ENCODE measurements around the gene PLXNB3.
A peak's percentile ranks its signal among the peaks of the same experiment; 100 is the strongest.

The PLXNB3 gene

DNA sequence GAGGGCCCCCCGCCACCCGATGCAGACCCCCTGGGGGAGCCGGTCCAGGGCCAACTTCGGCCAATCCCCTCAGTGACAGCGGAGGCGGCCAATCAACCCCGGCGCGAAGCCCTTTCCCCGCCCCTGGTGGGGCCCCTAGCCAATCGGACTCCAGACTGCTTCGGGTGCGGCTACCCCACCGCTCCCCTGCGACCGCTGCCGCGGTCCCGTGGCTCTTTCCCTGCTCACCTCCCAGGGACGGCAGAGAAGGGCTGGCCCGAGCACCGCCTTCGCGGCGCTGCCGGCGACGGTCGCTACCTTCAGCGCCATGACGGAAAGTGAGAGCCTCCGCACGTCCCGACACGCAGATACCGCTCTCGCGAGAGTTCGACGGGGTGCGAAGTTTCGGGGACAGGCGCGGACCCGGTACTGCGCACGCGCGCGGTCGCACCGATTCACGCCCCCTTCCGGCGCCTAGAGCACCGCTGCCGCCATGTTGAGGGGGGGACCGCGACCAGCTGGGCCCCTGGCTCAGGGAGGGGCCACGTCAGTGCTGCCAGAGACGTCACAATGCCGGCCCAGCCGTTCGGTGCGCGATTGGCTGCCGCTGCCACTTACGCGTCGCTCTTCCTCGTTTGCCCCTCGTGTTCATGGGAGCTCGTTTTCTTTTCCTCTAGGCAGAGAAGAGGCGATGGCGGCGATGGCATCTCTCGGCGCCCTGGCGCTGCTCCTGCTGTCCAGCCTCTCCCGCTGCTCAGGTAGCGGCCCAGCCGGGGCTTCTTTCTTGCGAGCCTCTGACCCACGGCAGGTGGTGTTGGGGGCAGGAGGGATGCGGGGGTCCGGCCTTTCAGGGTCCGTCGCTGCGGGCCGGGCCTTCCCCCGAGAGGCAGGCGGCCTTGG is 30.2 kb downstream of the PLXNB3 start, which contains the start of the genes IDH3G and SSR4 (continued):
- TF ChIP-seq, protein P1, sequence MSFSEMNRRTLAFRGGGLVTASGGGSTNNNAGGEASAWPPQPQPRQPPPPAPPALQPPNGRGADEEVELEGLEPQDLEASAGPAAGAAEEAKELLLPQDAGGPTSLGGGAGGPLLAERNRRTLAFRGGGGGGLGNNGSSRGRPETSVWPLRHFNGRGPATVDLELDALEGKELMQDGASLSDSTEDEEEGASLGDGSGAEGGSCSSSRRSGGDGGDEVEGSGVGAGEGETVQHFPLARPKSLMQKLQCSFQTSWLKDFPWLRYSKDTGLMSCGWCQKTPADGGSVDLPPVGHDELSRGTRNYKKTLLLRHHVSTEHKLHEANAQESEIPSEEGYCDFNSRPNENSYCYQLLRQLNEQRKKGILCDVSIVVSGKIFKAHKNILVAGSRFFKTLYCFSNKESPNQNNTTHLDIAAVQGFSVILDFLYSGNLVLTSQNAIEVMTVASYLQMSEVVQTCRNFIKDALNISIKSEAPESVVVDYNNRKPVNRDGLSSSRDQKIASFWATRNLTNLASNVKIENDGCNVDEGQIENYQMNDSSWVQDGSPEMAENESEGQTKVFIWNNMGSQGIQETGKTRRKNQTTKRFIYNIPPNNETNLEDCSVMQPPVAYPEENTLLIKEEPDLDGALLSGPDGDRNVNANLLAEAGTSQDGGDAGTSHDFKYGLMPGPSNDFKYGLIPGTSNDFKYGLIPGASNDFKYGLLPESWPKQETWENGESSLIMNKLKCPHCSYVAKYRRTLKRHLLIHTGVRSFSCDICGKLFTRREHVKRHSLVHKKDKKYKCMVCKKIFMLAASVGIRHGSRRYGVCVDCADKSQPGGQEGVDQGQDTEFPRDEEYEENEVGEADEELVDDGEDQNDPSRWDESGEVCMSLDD (tag by site-specific recombination; IDR thresholded peaks at IDR 0.05) = peak; percentile 65; the same call in 1 of the 2 replicates
- TF ChIP-seq, protein P2, sequence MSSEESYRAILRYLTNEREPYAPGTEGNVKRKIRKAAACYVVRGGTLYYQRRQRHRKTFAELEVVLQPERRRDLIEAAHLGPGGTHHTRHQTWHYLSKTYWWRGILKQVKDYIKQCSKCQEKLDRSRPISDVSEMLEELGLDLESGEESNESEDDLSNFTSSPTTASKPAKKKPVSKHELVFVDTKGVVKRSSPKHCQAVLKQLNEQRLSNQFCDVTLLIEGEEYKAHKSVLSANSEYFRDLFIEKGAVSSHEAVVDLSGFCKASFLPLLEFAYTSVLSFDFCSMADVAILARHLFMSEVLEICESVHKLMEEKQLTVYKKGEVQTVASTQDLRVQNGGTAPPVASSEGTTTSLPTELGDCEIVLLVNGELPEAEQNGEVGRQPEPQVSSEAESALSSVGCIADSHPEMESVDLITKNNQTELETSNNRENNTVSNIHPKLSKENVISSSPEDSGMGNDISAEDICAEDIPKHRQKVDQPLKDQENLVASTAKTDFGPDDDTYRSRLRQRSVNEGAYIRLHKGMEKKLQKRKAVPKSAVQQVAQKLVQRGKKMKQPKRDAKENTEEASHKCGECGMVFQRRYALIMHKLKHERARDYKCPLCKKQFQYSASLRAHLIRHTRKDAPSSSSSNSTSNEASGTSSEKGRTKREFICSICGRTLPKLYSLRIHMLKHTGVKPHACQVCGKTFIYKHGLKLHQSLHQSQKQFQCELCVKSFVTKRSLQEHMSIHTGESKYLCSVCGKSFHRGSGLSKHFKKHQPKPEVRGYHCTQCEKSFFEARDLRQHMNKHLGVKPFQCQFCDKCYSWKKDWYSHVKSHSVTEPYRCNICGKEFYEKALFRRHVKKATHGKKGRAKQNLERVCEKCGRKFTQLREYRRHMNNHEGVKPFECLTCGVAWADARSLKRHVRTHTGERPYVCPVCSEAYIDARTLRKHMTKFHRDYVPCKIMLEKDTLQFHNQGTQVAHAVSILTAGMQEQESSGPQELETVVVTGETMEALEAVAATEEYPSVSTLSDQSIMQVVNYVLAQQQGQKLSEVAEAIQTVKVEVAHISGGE (tag by site-specific recombination; conservative IDR thresholded peaks at IDR 0.05; ENCODE audit: low read depth) = peak; percentile 31; the same call in 1 of the 2 replicates
- no peak for TF ChIP-seq ZNF175 (tag by site-specific recombination; IDR thresholded peaks at IDR 0.05)
- TF ChIP-seq ZBTB21 (tag by site-specific recombination; IDR thresholded peaks at IDR 0.05) = peak; percentile 95
- TF ChIP-seq KLF1 (tag by site-specific recombination; IDR thresholded peaks at IDR 0.05) = peak; percentile 5; the same call in 1 of the 2 replicates
- TF ChIP-seq ZNF433 (tag by site-specific recombination; IDR thresholded peaks at IDR 0.05; ENCODE audit: low read depth) = no peak
- TF ChIP-seq ZNF394 (tag by site-specific recombination; IDR thresholded peaks at IDR 0.05; ENCODE audit: borderline replicate concordance) = peak; percentile 25; the same call in 1 of the 2 replicates
- peak; percentile 30; the same call in 1 of the 2 replicates for TF ChIP-seq TRIM28 (IDR thresholded peaks at IDR 0.05; ENCODE audit: borderline replicate concordance, low read length)
- TF ChIP-seq SP7 (tag by site-specific recombination; IDR thresholded peaks at IDR 0.05) = peak; percentile 32; the same call in 1 of the 2 replicates
- TF ChIP-seq, protein P3, sequence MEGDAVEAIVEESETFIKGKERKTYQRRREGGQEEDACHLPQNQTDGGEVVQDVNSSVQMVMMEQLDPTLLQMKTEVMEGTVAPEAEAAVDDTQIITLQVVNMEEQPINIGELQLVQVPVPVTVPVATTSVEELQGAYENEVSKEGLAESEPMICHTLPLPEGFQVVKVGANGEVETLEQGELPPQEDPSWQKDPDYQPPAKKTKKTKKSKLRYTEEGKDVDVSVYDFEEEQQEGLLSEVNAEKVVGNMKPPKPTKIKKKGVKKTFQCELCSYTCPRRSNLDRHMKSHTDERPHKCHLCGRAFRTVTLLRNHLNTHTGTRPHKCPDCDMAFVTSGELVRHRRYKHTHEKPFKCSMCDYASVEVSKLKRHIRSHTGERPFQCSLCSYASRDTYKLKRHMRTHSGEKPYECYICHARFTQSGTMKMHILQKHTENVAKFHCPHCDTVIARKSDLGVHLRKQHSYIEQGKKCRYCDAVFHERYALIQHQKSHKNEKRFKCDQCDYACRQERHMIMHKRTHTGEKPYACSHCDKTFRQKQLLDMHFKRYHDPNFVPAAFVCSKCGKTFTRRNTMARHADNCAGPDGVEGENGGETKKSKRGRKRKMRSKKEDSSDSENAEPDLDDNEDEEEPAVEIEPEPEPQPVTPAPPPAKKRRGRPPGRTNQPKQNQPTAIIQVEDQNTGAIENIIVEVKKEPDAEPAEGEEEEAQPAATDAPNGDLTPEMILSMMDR (tag by site-specific recombination; IDR thresholded peaks at IDR 0.05) = peak; percentile 91
- TF ChIP-seq WT1 (tag by site-specific recombination; IDR thresholded peaks at IDR 0.05) = no peak
- TF ChIP-seq MEIS1 (CRISPR knock-in tag; IDR thresholded peaks at IDR 0.05; ENCODE audit: borderline replicate concordance) = no peak
- peak; percentile 86 for TF ChIP-seq ZBTB17 (tag by site-specific recombination; IDR thresholded peaks at IDR 0.05)
- TF ChIP-seq, protein P4, sequence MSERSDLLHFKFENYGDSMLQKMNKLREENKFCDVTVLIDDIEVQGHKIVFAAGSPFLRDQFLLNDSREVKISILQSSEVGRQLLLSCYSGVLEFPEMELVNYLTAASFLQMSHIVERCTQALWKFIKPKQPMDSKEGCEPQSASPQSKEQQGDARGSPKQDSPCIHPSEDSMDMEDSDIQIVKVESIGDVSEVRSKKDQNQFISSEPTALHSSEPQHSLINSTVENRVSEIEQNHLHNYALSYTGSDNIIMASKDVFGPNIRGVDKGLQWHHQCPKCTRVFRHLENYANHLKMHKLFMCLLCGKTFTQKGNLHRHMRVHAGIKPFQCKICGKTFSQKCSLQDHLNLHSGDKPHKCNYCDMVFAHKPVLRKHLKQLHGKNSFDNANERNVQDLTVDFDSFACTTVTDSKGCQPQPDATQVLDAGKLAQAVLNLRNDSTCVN (tag by site-specific recombination; optimal IDR thresholded peaks at IDR 0.05) = peak; percentile 95
- TF ChIP-seq ZBTB1 (tag by site-specific recombination; IDR thresholded peaks at IDR 0.05) = no peak
- TF ChIP-seq SETDB1 (IDR thresholded peaks at IDR 0.05; ENCODE audit: insufficient read length, low read length) = no peak
- TF ChIP-seq, protein P5, sequence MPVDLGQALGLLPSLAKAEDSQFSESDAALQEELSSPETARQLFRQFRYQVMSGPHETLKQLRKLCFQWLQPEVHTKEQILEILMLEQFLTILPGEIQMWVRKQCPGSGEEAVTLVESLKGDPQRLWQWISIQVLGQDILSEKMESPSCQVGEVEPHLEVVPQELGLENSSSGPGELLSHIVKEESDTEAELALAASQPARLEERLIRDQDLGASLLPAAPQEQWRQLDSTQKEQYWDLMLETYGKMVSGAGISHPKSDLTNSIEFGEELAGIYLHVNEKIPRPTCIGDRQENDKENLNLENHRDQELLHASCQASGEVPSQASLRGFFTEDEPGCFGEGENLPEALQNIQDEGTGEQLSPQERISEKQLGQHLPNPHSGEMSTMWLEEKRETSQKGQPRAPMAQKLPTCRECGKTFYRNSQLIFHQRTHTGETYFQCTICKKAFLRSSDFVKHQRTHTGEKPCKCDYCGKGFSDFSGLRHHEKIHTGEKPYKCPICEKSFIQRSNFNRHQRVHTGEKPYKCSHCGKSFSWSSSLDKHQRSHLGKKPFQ (tag by site-specific recombination; IDR thresholded peaks at IDR 0.05) = no peak
- TF ChIP-seq ZNF621 (tag by site-specific recombination; IDR thresholded peaks at IDR 0.05) = no peak
- peak; percentile 87 for TF ChIP-seq ZNF341 (tag by site-specific recombination; IDR thresholded peaks at IDR 0.05; ENCODE audit: low read depth)
- no peak for TF ChIP-seq ZNF624 (tag by site-specific recombination; IDR thresholded peaks at IDR 0.05)
- TF ChIP-seq ZFP41 (tag by site-specific recombination; IDR thresholded peaks at IDR 0.05; ENCODE audit: borderline replicate concordance) = no peak
- TF ChIP-seq GLIS2 (tag by site-specific recombination; IDR thresholded peaks at IDR 0.05) = peak; percentile 97
- TF ChIP-seq ZNF626 (tag by site-specific recombination; IDR thresholded peaks at IDR 0.05) = no peak
- no peak for TF ChIP-seq ZNF121 (tag by site-specific recombination; IDR thresholded peaks at IDR 0.05)
- TF ChIP-seq ZNF140 (tag by site-specific recombination; IDR thresholded peaks at IDR 0.05) = no peak
- TF ChIP-seq, protein P6, sequence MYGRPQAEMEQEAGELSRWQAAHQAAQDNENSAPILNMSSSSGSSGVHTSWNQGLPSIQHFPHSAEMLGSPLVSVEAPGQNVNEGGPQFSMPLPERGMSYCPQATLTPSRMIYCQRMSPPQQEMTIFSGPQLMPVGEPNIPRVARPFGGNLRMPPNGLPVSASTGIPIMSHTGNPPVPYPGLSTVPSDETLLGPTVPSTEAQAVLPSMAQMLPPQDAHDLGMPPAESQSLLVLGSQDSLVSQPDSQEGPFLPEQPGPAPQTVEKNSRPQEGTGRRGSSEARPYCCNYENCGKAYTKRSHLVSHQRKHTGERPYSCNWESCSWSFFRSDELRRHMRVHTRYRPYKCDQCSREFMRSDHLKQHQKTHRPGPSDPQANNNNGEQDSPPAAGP (tag by site-specific recombination; IDR thresholded peaks at IDR 0.05) = peak; percentile 44; the same call in 1 of the 2 replicates
- TF ChIP-seq ZNF843 (tag by site-specific recombination; IDR thresholded peaks at IDR 0.05) = peak; percentile 21; the same call in 1 of the 2 replicates
- no peak for TF ChIP-seq ZSCAN16 (tag by site-specific recombination; IDR thresholded peaks at IDR 0.05)
